H1 (cell line): Measurements from ENCODE around the gene DLK1. TPM values are rescaled to one million over a fixed set of nuclear protein-coding genes. Genes with fewer than 3 reads are reported as not detected.

Experiments used
- CTCF ChIA-PET: fragments of 300-600 bp; sonication (Branson Sonifier 250); formaldehyde crosslinking; loops from one replicate; lab custom pipeline; 2021; ENCODE audit not compliant: partially characterized antibody; lab: Charles Lee
- POLR2A ChIA-PET: fragments of 300-600 bp; sonication (Branson Sonifier 250); formaldehyde crosslinking; loops from one replicate; lab custom pipeline; 2021; ENCODE audit warnings: inconsistent platforms; ENCODE audit not compliant: partially characterized antibody; lab: Charles Lee
- DNase-seq, 2 experiments: peaks; one replicate each; pipeline versions ENCODE4 v3.0.0 to v3.0.0-alpha.2; 2010 to 2022; ENCODE audit warnings: low spot score in 2 of 2, low read depth in 1 of 2, mixed read lengths in 1 of 2
- FAIRE-seq: peaks from 2 replicates; lab custom pipeline; 2011; peaks lifted over from hg19 to GRCh38; lab: Jason Lieb, UNC
- H2AFZ ChIP-seq: 2 replicates; pipeline ENCODE4 v1.8.1; 2012; ENCODE audit warnings: low read length, inconsistent platforms
- H2AK5ac ChIP-seq: 2 replicates; pipeline ENCODE4 v1.6.1; 2013; ENCODE audit warnings: low read depth, low read length
- H2BK120ac ChIP-seq: replicated peaks from 2 replicates; pipeline ENCODE3; 2013; ENCODE audit warnings: low read depth, low read length, inconsistent platforms
- H2BK12ac ChIP-seq: 2 replicates; pipeline ENCODE4 v1.6.1; 2013; ENCODE audit warnings: low read depth, low read length
- H2BK15ac ChIP-seq: 2 replicates; pipeline ENCODE4 v1.6.1; 2013; ENCODE audit warnings: low read length
- H2BK20ac ChIP-seq: 2 replicates; pipeline ENCODE4 v1.6.1; 2013; ENCODE audit warnings: low read length
- H2BK5ac ChIP-seq: 2 replicates; pipeline ENCODE4 v1.6.1; 2013; ENCODE audit warnings: low read depth, low read length
- H3K14ac ChIP-seq: 2 replicates; pipeline ENCODE4 v1.6.1; 2013; ENCODE audit warnings: inconsistent platforms; ENCODE audit not compliant: insufficient read length
- H3K18ac ChIP-seq: 2 replicates; pipeline ENCODE4 v1.6.1; 2013; ENCODE audit warnings: low read length; ENCODE audit errors: extremely low read depth
- H3K23ac ChIP-seq: 2 replicates; pipeline ENCODE4 v1.6.1; 2013; ENCODE audit warnings: inconsistent platforms; ENCODE audit not compliant: insufficient read length
- H3K23me2 ChIP-seq: 2 replicates; pipeline ENCODE4 v1.6.1; 2013; ENCODE audit warnings: low read depth, low read length
- H3K27ac ChIP-seq: 2 replicates; pipeline ENCODE4 v1.6.1; 2011; ENCODE audit warnings: low read depth, low read length, inconsistent platforms
- H3K27me3 ChIP-seq, 4 experiments: replicated peaks in 1 of 4; 1 replicate in 1 of 4; 2 replicates in 3 of 4; pipeline versions ENCODE4 v1.6.1 to v1.8.1; 2011 to 2013; ENCODE audit warnings: low read length in 3 of 4, mild to moderate bottlenecking in 3 of 4, inconsistent platforms in 2 of 4, mixed read lengths in 2 of 4, moderate library complexity in 1 of 4; ENCODE audit not compliant: control insufficient read depth in 3 of 4, insufficient read depth in 3 of 4; ENCODE audit errors: extremely low read depth in 1 of 4
- H3K36me3 ChIP-seq, 4 experiments: 2 replicates each; pipeline versions ENCODE4 v1.6.1 to v1.8.1; 2011 to 2013; ENCODE audit warnings: mild to moderate bottlenecking in 4 of 4, low read length in 3 of 4, moderate library complexity in 2 of 4, control low read depth in 1 of 4, inconsistent platforms in 1 of 4; ENCODE audit not compliant: insufficient read depth in 4 of 4, control insufficient read depth in 2 of 4
- H3K4ac ChIP-seq: replicated peaks from 2 replicates; pipeline ENCODE3; 2013; ENCODE audit warnings: low read length, low read depth, mixed read lengths, inconsistent platforms; ENCODE audit not compliant: insufficient read length
- H3K4me1 ChIP-seq, 4 experiments: replicated peaks in 1 of 4; 1 replicate in 1 of 4; 2 replicates in 3 of 4; pipeline versions ENCODE4 v1.6.1 to v1.8.1; 2011 to 2013; ENCODE audit warnings: low read length in 3 of 4, inconsistent platforms in 2 of 4, mixed read lengths in 1 of 4; ENCODE audit not compliant: insufficient read depth in 4 of 4, control insufficient read depth in 3 of 4
- H3K4me2 ChIP-seq, 2 experiments: 2 replicates each; pipeline versions ENCODE4 v1.6.1 to v1.8.1; 2011 to 2013; ENCODE audit warnings: low read depth in 2 of 2, low read length in 2 of 2, control low read depth in 1 of 2, inconsistent platforms in 1 of 2, mild to moderate bottlenecking in 1 of 2; ENCODE audit not compliant: insufficient read depth in 1 of 2
- H3K4me3 ChIP-seq, 4 experiments: fragments of 200-600, 300-600 bp in 1 of 4; sonication (generic), shearing (Covaris generic), sonication (Bioruptor Twin) in 1 of 4; 2 replicates each; pipeline versions ENCODE4 v1.5.1 to v1.8.1; 2011 to 2016; ENCODE audit warnings: low read length in 4 of 4, low read depth in 3 of 4, control low read depth in 2 of 4, inconsistent platforms in 2 of 4, mild to moderate bottlenecking in 2 of 4, mixed read lengths in 1 of 4, moderate library complexity in 1 of 4; ENCODE audit not compliant: insufficient read depth in 2 of 4; ENCODE audit errors: extremely low read depth in 1 of 4
- H3K56ac ChIP-seq: replicated peaks from 2 replicates; pipeline ENCODE3; 2013; ENCODE audit warnings: low read depth, mild to moderate bottlenecking, mixed read lengths, low read length, inconsistent platforms; ENCODE audit not compliant: insufficient read length
- H3K79me1 ChIP-seq: 2 replicates; pipeline ENCODE4 v1.6.1; 2013; ENCODE audit warnings: low read depth, low read length, control low read depth
- H3K79me2 ChIP-seq, 2 experiments: 2 replicates each; pipeline versions ENCODE4 v1.6.1 to v1.8.1; 2012 to 2013; ENCODE audit warnings: low read length in 2 of 2, mild to moderate bottlenecking in 2 of 2, inconsistent platforms in 1 of 2; ENCODE audit not compliant: insufficient read depth in 2 of 2, control insufficient read depth in 1 of 2
- H3K9ac ChIP-seq, 4 experiments: replicated peaks in 1 of 4; 1 replicate in 1 of 4; 2 replicates in 3 of 4; pipeline versions ENCODE4 v1.6.1 to v1.8.1; 2011 to 2013; ENCODE audit warnings: low read depth in 3 of 4, low read length in 3 of 4, control low read depth in 2 of 4, mild to moderate bottlenecking in 2 of 4, moderate library complexity in 2 of 4, inconsistent platforms in 1 of 4; ENCODE audit errors: extremely low read depth in 1 of 4
- H3K9me3 ChIP-seq, 2 experiments: 2 replicates each; pipeline versions ENCODE4 v1.6.1 to v1.8.1; 2012 to 2013; ENCODE audit warnings: mild to moderate bottlenecking in 2 of 2, moderate library complexity in 2 of 2, control low read depth in 1 of 2, inconsistent platforms in 1 of 2, low read depth in 1 of 2, low read length in 1 of 2, mixed read lengths in 1 of 2; ENCODE audit not compliant: insufficient read depth in 2 of 2
- H4K20me1 ChIP-seq, 2 experiments: replicated peaks in 1 of 2; 2 replicates each; pipeline versions ENCODE3 to v1.8.1; 2011 to 2013; ENCODE audit warnings: inconsistent platforms in 2 of 2, low read length in 2 of 2, mild to moderate bottlenecking in 1 of 2; ENCODE audit not compliant: insufficient read depth in 2 of 2, control insufficient read depth in 1 of 2
- H4K5ac ChIP-seq: 2 replicates; pipeline ENCODE4 v1.6.1; 2013; ENCODE audit warnings: low read length, low read depth, mixed read lengths, inconsistent platforms; ENCODE audit not compliant: insufficient read length
- H4K8ac ChIP-seq: 2 replicates; pipeline ENCODE4 v1.8.0; 2013; ENCODE audit warnings: mild to moderate bottlenecking, moderate library complexity, low read length, inconsistent platforms; ENCODE audit not compliant: insufficient read depth; ENCODE audit errors: extremely low read depth
- H4K91ac ChIP-seq: replicated peaks from 2 replicates; pipeline ENCODE3; 2013; ENCODE audit warnings: low read length, mixed read lengths, inconsistent platforms; ENCODE audit not compliant: insufficient read length
- EP300 ChIP-seq, 2 experiments: IDR thresholded peaks; 1 replicate in 1 of 2; 2 replicates in 1 of 2; pipeline ENCODE4 v1.6.1; 2011 to 2012; ENCODE audit warnings: low read depth in 2 of 2, low read length in 2 of 2, mild to moderate bottlenecking in 2 of 2, borderline replicate concordance in 1 of 2, inconsistent platforms in 1 of 2, moderate library complexity in 1 of 2
- POLR2A ChIP-seq, 2 experiments: IDR thresholded peaks; 1 replicate in 1 of 2; 2 replicates in 1 of 2; pipeline ENCODE4 v1.6.1; 2011; ENCODE audit warnings: low read depth in 2 of 2, low read length in 2 of 2, mild to moderate bottlenecking in 2 of 2; ENCODE audit errors: control extremely low read depth in 1 of 2
- RAD21 ChIP-seq, 2 experiments: IDR thresholded peaks in 1 of 2; conservative IDR thresholded peaks in 1 of 2; 2 replicates each; pipeline ENCODE4 v1.6.1; 2011; ENCODE audit warnings: low read depth in 2 of 2, low read length in 2 of 2, improper control_type of control experiment in 1 of 2, inconsistent platforms in 1 of 2, mild to moderate bottlenecking in 1 of 2, moderate library complexity in 1 of 2
- RXRA ChIP-seq: IDR thresholded peaks from 2 replicates; pipeline ENCODE4 v1.6.1; 2011; ENCODE audit warnings: low read depth, mild to moderate bottlenecking, low read length, moderate library complexity; ENCODE audit not compliant: insufficient read depth
- SAP30 ChIP-seq: fragments of 300-600 bp; sonication (generic); IDR thresholded peaks from 2 replicates; pipeline ENCODE4 v1.7.1; 2012; ENCODE audit warnings: low read length, moderate library complexity, mild to moderate bottlenecking, inconsistent platforms; ENCODE audit not compliant: insufficient read depth, insufficient replicate concordance
- SUZ12 ChIP-seq: fragments of 200-600 bp; sonication (generic); IDR thresholded peaks from 2 replicates; pipeline ENCODE4 v1.6.1; 2012; ENCODE audit warnings: mild to moderate bottlenecking, inconsistent platforms, low read length, moderate library complexity, mixed read lengths
- TAF1 ChIP-seq: IDR thresholded peaks from 2 replicates; pipeline ENCODE4 v1.6.1; 2011; ENCODE audit warnings: mild to moderate bottlenecking, low read depth, low read length
- ZNF274 ChIP-seq: IDR thresholded peaks from 2 replicates; pipeline ENCODE4 v1.7.0; 2012; ENCODE audit warnings: low read length, borderline replicate concordance; ENCODE audit errors: extremely low read depth
- WGBS, 2 experiments: shearing (Covaris generic) in 1 of 2; methylation state at CpG; one replicate each; pipeline versions ENCODE4 v1.1.6 to v1.1.7; 2013 to 2015; ENCODE audit warnings: low lambda C conversion rate in 2 of 2, mixed read lengths in 2 of 2, inconsistent platforms in 1 of 2, low coverage in 1 of 2, missing lambda C conversion rate in 1 of 2; ENCODE audit not compliant: insufficient replicate concordance in 2 of 2, insufficient coverage in 1 of 2, insufficient read length in 1 of 2; ENCODE audit errors: extremely low coverage in 1 of 2, missing lambda C conversion rate in 1 of 2; 5-methylcytosine and 5-hydroxymethylcytosine counted together
- polyA plus RNA-seq, 7 experiments: library from polyadenylated mRNA; depleted of rRNA in 3 of 7; stranded (reverse) in 5 of 7; unstranded in 2 of 7; fragments of >200 nt in 5 of 7; fragments of 200-250 nt in 2 of 7; gene quantifications; 1 replicate in 5 of 7; 2 replicates in 1 of 7; 4 replicates in 1 of 7; pipeline versions ENCODE4 v1.2.1 to v1.2.3, GENCODE V29; 2011 to 2013; ENCODE audit warnings: missing spikeins in 2 of 7, mixed read lengths in 2 of 7
- total RNA-seq: library from RNA; stranded (reverse); fragmentation: NEBNext Ultra II Directional; extraction: Animal tissue kit (Norgen Biotek cat#: 25700); gene quantifications from 2 replicates; pipeline ENCODE4 v1.2.1, GENCODE V29; 2021
- TF ChIP-seq, protein P1 (sequence below), 3 experiments: IDR thresholded peaks; 1 replicate in 2 of 3; 2 replicates in 1 of 3; pipeline versions ENCODE4 v1.5.1 to v1.6.1; 2011; ENCODE audit warnings: low read length in 3 of 3, mild to moderate bottlenecking in 3 of 3, inconsistent platforms in 2 of 3, low read depth in 1 of 3, moderate library complexity in 1 of 3; ENCODE audit not compliant: insufficient read depth in 1 of 3; ENCODE audit errors: control extremely low read depth in 1 of 3

Gene DLK1
- total and polyA plus RNA-seq, 2 of the 8 experiments (the other 6 are each of a cell fraction or from before 2014, with no cell fraction given): 1.3 to 2.4 TPM

DNA sequence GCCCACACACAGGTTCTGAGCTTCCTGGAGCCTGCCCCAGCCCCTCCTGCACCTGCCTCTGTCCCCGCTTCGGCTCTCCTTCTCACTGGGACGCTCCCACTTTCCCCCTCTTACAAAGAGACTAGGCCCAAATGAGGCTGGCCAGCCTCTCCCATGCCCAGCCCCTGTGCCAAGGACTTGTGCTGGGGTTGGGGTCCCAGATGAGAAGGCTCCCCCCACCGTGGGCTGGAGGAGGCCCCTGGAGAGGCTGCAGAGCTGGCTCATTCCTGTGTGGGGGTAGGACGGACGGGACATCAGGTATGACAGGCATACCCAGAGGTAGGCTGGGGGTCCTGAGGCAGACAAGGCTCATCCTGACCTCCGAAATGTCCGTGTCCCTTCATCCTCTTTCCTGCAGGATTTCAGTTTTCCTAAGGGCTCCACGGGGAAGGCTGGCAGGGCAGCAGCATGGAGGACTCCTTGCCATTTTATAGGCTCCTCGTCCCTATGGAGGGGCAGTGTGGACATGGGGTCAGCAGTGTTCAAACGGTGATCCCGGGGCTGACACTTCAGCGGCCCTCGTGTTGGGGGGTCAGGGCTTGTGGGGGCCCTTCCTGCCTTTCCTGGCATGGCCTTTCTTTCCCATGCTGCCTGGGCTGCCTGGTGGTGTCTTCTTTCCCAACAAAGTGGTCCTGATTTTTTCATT is 50.1 kb downstream of the DLK1 start:
- Histone ChIP-seq H2AK5ac (no peak overlapping the region), H3K23ac (no peak overlapping the region), H3K14ac (no peak overlapping the region), H4K5ac (no peak overlapping the region), H3K4me3 (no peak overlapping the region), H4K8ac (no peak overlapping the region), H2BK12ac (no peak overlapping the region), H3K79me1 (no peaks in the 10 kb centered on the region), H4K91ac (no peak overlapping the region), H3K4me1 (no peaks in the 10 kb centered on the region), H3K9ac (no peak overlapping the region), H2AFZ (no peak overlapping the region), H2BK5ac (no peak overlapping the region; the same call in 1 of the 2 replicates), H2BK120ac (no peak overlapping the region), H4K20me1 (no peaks in the 10 kb centered on the region), H3K18ac (no peak overlapping the region), H3K4ac (no peak overlapping the region), H3K4me2 (no peak overlapping the region), H3K9me3 (no peaks in the 10 kb centered on the region), H2BK20ac (no peak overlapping the region), H3K27me3 (no peaks in the 10 kb centered on the region; a peak in 1 of 7 replicates), H3K56ac (no peak overlapping the region), H3K79me2 (no peaks in the 10 kb centered on the region), H3K27ac (no peak overlapping the region), H2BK15ac (no peak overlapping the region), H3K23me2 (no peaks in the 10 kb centered on the region), H3K36me3 (no peaks in the 10 kb centered on the region)
- WGBS, 2 experiments: 91% methylated on average over 14 of the region's 14 CpGs; no CpG with 5 or more reads in 1 of the 2 experiments
- no peak for DNase-seq
- POLR2A ChIA-PET: interaction anchor here (0.6 kb wide), 1 partner anchor 13 kb away, joined by 3 read pairs; no protein-coding TSS in a partner anchor
- no peak for FAIRE-seq
- CTCF ChIA-PET: interaction anchor here (0.6 kb wide), 1 partner anchor 696 kb away, joined by 4 read pairs; no protein-coding TSS in a partner anchor
- TF ChIP-seq ZNF274: no peak
- TF ChIP-seq SUZ12: no peak
- TF ChIP-seq POLR2A (IDR thresholded peaks at IDR 0.05; ENCODE audit: control extremely low read depth in 1 of 2, low read depth in 2 of 2, low read length in 2 of 2): no peak
- no peak for TF ChIP-seq SAP30
- TF ChIP-seq, protein P1, sequence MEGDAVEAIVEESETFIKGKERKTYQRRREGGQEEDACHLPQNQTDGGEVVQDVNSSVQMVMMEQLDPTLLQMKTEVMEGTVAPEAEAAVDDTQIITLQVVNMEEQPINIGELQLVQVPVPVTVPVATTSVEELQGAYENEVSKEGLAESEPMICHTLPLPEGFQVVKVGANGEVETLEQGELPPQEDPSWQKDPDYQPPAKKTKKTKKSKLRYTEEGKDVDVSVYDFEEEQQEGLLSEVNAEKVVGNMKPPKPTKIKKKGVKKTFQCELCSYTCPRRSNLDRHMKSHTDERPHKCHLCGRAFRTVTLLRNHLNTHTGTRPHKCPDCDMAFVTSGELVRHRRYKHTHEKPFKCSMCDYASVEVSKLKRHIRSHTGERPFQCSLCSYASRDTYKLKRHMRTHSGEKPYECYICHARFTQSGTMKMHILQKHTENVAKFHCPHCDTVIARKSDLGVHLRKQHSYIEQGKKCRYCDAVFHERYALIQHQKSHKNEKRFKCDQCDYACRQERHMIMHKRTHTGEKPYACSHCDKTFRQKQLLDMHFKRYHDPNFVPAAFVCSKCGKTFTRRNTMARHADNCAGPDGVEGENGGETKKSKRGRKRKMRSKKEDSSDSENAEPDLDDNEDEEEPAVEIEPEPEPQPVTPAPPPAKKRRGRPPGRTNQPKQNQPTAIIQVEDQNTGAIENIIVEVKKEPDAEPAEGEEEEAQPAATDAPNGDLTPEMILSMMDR (IDR thresholded peaks at IDR 0.05; ENCODE audit: control extremely low read depth in 1 of 3, insufficient read depth in 1 of 3, low read depth in 1 of 3, low read length in 3 of 3): no peak
- no peak for TF ChIP-seq RXRA
- no peak for TF ChIP-seq RAD21 (IDR thresholded peaks at IDR 0.05 in 1 of 2, conservative IDR thresholded peaks at IDR 0.05 in 1 of 2; ENCODE audit: low read depth in 2 of 2, low read length in 2 of 2)
- no peak for TF ChIP-seq TAF1
- no peak for TF ChIP-seq EP300 (IDR thresholded peaks at IDR 0.05; ENCODE audit: borderline replicate concordance in 1 of 2, low read depth in 2 of 2, low read length in 2 of 2)
